Measurements from ENCODE around the gene SMC6.

Gene SMC6

DNA sequence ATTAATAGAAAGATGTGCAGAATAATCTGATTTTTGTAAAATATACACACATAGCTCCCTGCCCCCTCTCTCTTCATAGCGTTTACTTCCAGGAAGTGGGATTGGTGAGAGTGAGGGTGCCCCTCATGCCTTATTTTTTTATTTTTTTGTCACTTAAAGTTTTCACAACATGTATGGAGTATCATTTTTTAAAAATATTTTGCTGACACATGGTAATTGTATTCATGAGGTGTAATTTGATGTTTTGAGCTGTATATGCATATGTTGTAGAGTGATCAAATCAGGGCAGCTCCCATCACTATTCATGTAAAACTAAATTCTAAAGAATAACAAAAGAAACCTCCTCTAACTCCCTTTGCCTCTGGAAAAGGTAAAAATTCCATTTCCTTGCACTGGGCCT, 138.5 kb downstream of the SMC6 start:
- DNase-seq = no peak

DNA sequence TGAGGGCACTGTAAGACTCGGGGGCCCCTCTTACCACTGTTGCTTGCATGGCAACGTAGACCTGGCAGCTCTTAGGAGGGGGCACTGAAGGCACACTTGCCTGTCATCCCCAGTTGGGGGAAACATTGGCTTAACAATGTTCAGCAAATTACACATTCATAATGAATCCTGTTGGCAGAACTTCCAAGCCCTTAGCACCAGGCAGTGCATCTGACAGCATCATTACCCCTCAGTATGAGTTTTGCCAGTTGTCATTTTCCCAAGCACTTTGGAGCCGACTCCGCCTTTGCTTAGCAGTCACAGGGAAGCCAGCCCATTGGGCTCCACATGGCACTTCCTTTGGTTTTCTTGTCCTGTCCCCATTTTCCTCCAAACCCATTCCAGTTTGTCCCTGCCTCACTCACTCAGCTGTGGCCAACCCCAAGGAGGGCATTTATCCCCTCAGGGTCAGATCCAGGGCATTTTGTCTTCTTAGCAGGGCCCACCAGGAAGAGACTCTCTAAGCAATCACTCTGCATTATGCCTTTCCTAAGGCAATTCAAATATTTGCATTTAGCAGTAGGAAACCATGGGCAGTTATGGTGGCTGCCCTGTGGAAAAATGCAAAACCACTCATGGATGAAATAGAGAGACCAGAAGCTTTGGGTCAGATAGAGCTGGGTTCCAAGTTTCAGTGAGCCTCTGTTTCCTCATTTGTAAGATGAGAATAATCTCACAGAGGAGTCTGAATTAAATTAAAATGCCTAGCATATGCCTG, 139.3 kb downstream of the SMC6 start:
- DNase-seq = no peak
